CD4-positive, alpha-beta T cell treated with Interleukin-17A for 1 hour (primary cell): ENCODE data around the gene PCDH9.
"Not testable (repeated sequence)": the region's sequence is repeated elsewhere in the genome, so short reads cannot be mapped to it uniquely, and the experiment has no call there.

ENCODE experiments used
- DNase-seq: peaks from one replicate; pipeline ENCODE4 v3.0.0-alpha.2; 2020

Gene PCDH9

GRCh38 chr13:66888698-66889097 is 341.4 kb downstream of the PCDH9 start:
- no peak for DNase-seq

GRCh38 chr13:66887088-66887487 is 343.0 kb downstream of the PCDH9 start:
- DNase-seq, result no peak

DNA sequence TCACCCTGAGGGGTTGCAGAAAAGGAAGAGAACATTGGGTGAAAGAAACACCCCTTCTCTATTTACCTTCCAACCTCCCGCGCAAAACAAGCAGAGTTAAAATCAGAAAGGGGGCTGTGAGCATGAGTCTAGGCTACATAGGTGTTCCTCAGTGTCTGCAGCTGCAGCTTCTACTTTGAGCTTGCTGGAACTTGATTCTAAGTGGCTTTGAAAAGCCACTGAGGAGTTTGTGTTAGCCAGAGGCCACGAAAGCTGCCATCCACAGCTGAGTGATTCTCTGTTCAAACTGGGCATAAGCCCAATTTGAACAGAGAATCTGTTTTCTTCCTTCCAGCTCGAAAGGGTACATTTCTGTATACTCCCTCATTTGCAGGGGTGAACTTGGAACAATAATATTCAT is 343.9 kb downstream of the PCDH9 start:
- DNase-seq, result no peak

GRCh38 chr13:66881170-66881569 is 349.0 kb downstream of the PCDH9 start:
- DNase-seq, result not testable (repeated sequence)

GRCh38 chr13:66879988-66880387 is 350.1 kb downstream of the PCDH9 start:
- DNase-seq, result no peak

DNA sequence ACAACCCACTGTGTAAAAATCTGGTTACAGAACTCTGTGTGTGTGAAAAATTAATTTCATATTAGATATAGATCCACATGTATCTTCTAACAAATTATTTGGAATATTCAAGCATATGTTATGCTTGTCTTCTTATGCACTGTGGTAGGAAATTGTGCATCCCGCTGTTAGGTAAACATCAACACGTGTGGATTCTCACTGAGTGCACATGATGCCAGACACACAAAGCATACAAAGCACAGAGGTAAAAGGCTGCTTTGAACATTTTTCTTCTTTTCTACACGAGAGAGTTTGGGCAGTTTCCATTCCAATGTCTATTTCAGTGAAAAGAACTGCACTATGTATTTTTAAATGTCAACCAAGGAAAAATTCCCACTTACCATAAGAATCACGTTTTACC is 354.9 kb downstream of the PCDH9 start:
- DNase-seq, result no peak

GRCh38 chr13:66864627-66865026 is 365.5 kb downstream of the PCDH9 start:
- DNase-seq, result no peak

- no peak for DNase-seq
Observed at GRCh38 chr13:66860878-66861417, 369.2 kb downstream of the PCDH9 start.

DNA sequence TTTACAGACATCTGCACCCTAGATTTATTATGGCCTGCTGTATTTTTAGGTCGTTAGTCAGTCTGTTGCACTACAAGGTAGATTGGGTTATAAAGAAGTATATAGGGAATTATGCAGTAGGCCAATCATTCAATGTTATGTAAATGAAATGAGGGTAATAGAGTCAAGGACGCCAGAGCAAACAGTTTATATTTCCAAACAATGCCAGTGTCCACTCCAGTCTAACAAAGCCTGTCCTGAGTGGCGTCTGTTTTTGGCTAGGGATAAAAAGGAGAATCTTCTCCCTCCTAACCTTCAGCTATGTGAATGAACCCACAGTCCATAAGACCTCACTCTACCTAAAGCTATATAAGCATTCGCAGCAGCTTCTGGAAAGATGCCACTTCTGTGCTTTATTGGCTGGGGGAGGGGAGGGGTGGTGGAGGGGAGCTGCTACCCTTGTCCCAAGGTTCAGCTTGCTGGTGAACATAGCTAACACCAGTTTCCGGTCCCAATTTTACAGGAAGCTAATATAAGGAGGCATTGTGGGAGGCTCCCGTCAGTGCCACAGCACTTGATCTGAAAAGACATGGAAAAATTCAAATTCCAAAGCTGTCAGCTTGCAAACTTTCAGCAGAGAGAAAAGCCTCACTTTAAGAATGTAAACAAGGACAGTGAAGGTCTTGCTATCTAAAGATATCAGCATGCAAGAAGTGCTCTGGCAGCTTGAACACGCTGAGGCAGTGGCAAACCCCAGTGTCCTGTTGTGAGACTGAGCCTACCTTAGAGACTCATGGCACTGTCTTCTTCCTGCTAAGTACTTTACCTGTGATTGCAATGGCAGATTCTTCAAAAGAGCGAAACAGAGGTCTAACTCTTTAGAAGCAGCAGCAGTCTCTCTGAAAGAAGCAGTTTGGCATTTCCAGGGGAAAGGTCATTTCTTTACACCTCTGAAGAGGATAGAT is 369.9 kb downstream of the PCDH9 start:
- DNase-seq, result no peak

DNA sequence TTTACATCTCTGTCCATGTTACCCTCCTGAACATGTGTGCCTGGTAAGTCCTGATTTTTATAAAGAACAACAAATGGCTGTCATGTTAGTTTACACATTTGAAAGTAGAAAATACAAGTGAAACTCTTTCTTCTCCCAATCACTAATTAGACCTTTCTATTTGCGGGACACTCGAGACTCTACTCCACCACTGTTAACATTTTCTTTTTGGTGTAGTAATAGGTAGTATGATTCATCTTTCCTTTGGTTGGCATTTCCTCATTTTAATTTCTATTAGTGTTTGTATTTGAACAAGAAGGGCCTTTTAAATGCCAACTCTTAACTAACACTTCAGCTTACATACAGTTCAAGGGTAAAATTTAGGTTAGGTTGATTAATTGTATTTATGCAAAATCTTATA is 371.1 kb downstream of the PCDH9 start:
- DNase-seq, result no peak

- no peak for DNase-seq
Observed at GRCh38 chr13:66858163-66858562, 372.0 kb downstream of the PCDH9 start.

DNA sequence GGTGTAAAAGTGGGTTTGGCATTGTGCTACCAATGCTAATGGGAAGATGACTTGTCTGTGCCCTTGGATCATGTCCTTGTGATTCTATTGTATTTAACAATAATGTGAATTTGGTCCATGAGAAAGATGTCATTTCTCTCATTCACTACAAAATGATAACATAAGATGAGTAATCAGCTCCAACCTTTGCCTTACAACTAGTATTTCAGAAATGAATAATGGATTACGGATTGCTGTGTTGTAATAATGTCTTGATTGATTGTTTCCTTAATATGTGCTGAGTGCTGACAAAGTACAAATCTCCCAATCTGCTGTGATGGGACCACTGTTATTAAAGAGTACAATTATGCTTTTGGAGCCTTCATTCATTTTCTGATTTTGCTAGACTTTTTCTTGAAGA is 375.0 kb downstream of the PCDH9 start:
- no peak for DNase-seq

- no peak for DNase-seq
Observed at GRCh38 chr13:66853564-66853963, 376.6 kb downstream of the PCDH9 start.

DNA sequence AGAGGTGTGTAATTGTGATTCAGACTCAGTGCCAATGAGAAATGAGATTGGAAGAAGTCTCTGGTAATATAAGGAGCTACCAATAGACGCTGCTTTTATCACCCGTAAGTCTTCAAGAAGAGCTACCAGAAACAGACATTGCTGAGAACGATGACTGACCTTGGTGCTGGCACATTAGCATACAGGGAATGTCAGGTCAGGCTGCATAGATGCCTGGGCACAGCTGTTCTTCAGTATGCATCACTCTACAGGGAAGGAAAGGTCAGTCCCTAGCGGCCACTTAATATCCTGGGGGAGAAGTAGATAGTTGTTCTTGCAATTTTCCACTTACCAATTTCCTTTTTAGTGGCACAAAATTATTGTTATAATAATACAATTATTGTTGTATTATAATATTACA is 380.4 kb downstream of the PCDH9 start:
- DNase-seq, result no peak

GRCh38 chr13:66847541-66847940 is 382.6 kb downstream of the PCDH9 start:
- no peak for DNase-seq

GRCh38 chr13:66845393-66845792 is 384.7 kb downstream of the PCDH9 start:
- no peak for DNase-seq

- no peak for DNase-seq
Observed at GRCh38 chr13:66844933-66845332, 385.2 kb downstream of the PCDH9 start.

- no peak for DNase-seq
Observed at GRCh38 chr13:66842766-66843165, 387.4 kb downstream of the PCDH9 start.

GRCh38 chr13:66840621-66841020 is 389.5 kb downstream of the PCDH9 start:
- DNase-seq, result no peak

DNA sequence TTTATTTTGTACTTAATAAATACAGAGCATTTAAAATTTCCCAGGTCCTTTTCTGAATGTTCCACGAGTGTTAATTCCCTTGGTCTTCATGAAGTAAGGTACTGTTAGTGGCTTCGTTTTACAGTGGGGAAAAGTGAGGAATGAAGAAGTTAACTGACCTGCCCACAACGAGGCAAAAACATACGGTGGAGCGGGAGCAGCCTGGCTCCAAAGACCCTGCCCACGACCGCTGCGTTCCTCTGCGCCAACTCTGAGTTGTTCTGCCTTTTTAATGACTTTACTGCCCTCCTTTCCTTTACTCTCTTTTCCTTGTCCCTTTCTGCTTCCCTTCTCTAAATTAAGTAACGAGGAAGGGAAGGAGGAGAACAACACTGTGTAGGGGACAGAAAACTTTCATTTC is 392.9 kb downstream of the PCDH9 start:
- DNase-seq, result no peak

GRCh38 chr13:66835040-66835628 is 395.0 kb downstream of the PCDH9 start:
- no peak for DNase-seq

DNA sequence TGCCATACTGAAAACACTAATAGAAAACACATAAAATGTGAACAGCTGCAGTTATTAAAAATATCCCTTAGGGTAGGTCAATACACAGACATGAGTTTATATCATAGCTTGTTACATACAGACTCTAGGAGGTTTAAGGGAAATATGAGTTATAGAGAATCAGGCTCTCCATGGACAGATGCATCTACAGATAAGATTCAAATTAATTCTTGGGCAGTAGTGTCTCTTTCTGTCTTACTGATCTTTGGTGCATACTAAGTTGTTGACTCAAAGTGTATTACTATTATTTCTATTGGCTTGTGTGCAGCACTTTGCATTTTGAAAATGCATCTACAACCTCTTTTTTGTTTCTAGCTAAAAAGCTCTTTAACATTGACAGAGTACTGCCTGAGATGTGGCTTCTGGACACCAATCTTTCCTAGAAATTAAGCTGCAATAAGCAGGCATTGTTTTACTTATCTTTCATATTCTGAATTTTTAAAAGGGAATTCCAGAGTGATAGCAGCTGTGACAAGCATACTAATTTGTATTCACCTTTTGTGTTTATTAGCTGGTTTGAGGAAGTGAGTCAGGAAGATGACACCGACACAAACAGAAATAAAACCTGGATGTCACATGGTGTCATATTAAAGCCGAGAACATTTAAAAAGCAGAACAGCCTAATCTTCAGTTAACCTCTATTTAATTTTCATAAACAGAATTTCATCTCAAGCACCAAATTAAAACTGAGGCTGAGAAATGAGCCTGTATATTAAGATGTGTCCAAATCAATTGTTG is 399.0 kb downstream of the PCDH9 start:
- no peak for DNase-seq

GRCh38 chr13:66829803-66830202 is 400.3 kb downstream of the PCDH9 start:
- DNase-seq, result no peak
